ENCODE results near the gene PXT1.
"Not testable (repeated sequence)": the region's sequence is repeated elsewhere in the genome, so short reads cannot be mapped to it uniquely, and the experiment has no call there.

The PXT1 gene

GRCh38 chr6:36368421-36368820, 74.2 kb downstream of the PXT1 start:
- H3K4me3 ChIP-seq (ENCODE audit: low read depth, low read length): no peak overlapping the region
- H3K36me3 ChIP-seq (ENCODE audit: control insufficient read depth, insufficient read depth, low read length): no peaks in the 10 kb centered on the region
- H3K9me3 ChIP-seq (ENCODE audit: control insufficient read depth, insufficient read depth, low read length): no peaks in the 10 kb centered on the region
- no peaks in the 10 kb centered on the region for H3K27me3 ChIP-seq (ENCODE audit: control insufficient read depth, insufficient read depth, low read length)
- no peak overlapping the region for H3K9ac ChIP-seq (ENCODE audit: low read depth, low read length)
- H3K4me1 ChIP-seq (ENCODE audit: control insufficient read depth, insufficient read depth, low read length): no peaks in the 10 kb centered on the region
- H3K27ac ChIP-seq (ENCODE audit: low read depth, low read length): no peak overlapping the region

GRCh38 chr6:36367743-36368142, 74.9 kb downstream of the PXT1 start:
- Histone ChIP-seq H3K9ac (ENCODE audit: low read depth, low read length) (no peak overlapping the region), H3K4me1 (ENCODE audit: control insufficient read depth, insufficient read depth, low read length) (no peaks in the 10 kb centered on the region), H3K27me3 (ENCODE audit: control insufficient read depth, insufficient read depth, low read length) (no peaks in the 10 kb centered on the region), H3K4me3 (ENCODE audit: low read depth, low read length) (no peak overlapping the region), H3K9me3 (ENCODE audit: control insufficient read depth, insufficient read depth, low read length) (no peaks in the 10 kb centered on the region), H3K27ac (ENCODE audit: low read depth, low read length) (no peak overlapping the region), H3K36me3 (ENCODE audit: control insufficient read depth, insufficient read depth, low read length) (no peaks in the 10 kb centered on the region)

- no peak overlapping the region for H3K9ac ChIP-seq (ENCODE audit: low read depth, low read length)
These were observed 77.8 kb downstream of the PXT1 start for GRCh38 chr6:36364669-36365479.

GRCh38 chr6:36364061-36364635, 78.5 kb downstream of the PXT1 start:
- H3K27me3 ChIP-seq (ENCODE audit: control insufficient read depth, insufficient read depth, low read length); H3K36me3 ChIP-seq (ENCODE audit: control insufficient read depth, insufficient read depth, low read length); H3K9ac ChIP-seq (ENCODE audit: low read depth, low read length); H3K4me1 ChIP-seq (ENCODE audit: control insufficient read depth, insufficient read depth, low read length); H3K27ac ChIP-seq (ENCODE audit: low read depth, low read length); H3K4me3 ChIP-seq (ENCODE audit: low read depth, low read length); H3K9me3 ChIP-seq (ENCODE audit: control insufficient read depth, insufficient read depth, low read length): not testable (repeated sequence)

More at GRCh38 chr6:36364669-36365479, 77.8 kb downstream of the PXT1 start:
- Histone ChIP-seq H3K36me3 (ENCODE audit: control insufficient read depth, insufficient read depth, low read length) (no peaks in the 10 kb centered on the region), H3K27ac (ENCODE audit: low read depth, low read length) (peak overlapping the region; percentile 12), H3K9me3 (ENCODE audit: control insufficient read depth, insufficient read depth, low read length) (no peaks in the 10 kb centered on the region), H3K4me3 (ENCODE audit: low read depth, low read length) (no peak overlapping the region), H3K27me3 (ENCODE audit: control insufficient read depth, insufficient read depth, low read length) (no peaks in the 10 kb centered on the region), H3K4me1 (ENCODE audit: control insufficient read depth, insufficient read depth, low read length) (no peaks in the 10 kb centered on the region)

- not testable (repeated sequence) for H3K27me3 ChIP-seq (ENCODE audit: control insufficient read depth, insufficient read depth, low read length); H3K4me3 ChIP-seq (ENCODE audit: low read depth, low read length); H3K27ac ChIP-seq (ENCODE audit: low read depth, low read length); H3K36me3 ChIP-seq (ENCODE audit: control insufficient read depth, insufficient read depth, low read length); H3K4me1 ChIP-seq (ENCODE audit: control insufficient read depth, insufficient read depth, low read length); H3K9ac ChIP-seq (ENCODE audit: low read depth, low read length); H3K9me3 ChIP-seq (ENCODE audit: control insufficient read depth, insufficient read depth, low read length)
These were observed 79.3 kb downstream of the PXT1 start for GRCh38 chr6:36363371-36363752.

- Histone ChIP-seq H3K27ac (ENCODE audit: low read depth, low read length) (no peak overlapping the region), H3K4me1 (ENCODE audit: control insufficient read depth, insufficient read depth, low read length) (no peaks in the 10 kb centered on the region), H3K27me3 (ENCODE audit: control insufficient read depth, insufficient read depth, low read length) (no peaks in the 10 kb centered on the region), H3K4me3 (ENCODE audit: low read depth, low read length) (no peak overlapping the region), H3K36me3 (ENCODE audit: control insufficient read depth, insufficient read depth, low read length) (no peaks in the 10 kb centered on the region), H3K9me3 (ENCODE audit: control insufficient read depth, insufficient read depth, low read length) (no peaks in the 10 kb centered on the region), H3K9ac (ENCODE audit: low read depth, low read length) (no peak overlapping the region)
These were observed 79.9 kb downstream of the PXT1 start for GRCh38 chr6:36362551-36363370.

GRCh38 chr6:36361071-36361470, 81.6 kb downstream of the PXT1 start:
- no peaks in the 10 kb centered on the region for H3K27me3 ChIP-seq (ENCODE audit: control insufficient read depth, insufficient read depth, low read length)
- no peaks in the 10 kb centered on the region for H3K36me3 ChIP-seq (ENCODE audit: control insufficient read depth, insufficient read depth, low read length)
- H3K27ac ChIP-seq (ENCODE audit: low read depth, low read length): no peak overlapping the region
- no peaks in the 10 kb centered on the region for H3K9me3 ChIP-seq (ENCODE audit: control insufficient read depth, insufficient read depth, low read length)
- H3K9ac ChIP-seq (ENCODE audit: low read depth, low read length): no peak overlapping the region
- no peaks in the 10 kb centered on the region for H3K4me1 ChIP-seq (ENCODE audit: control insufficient read depth, insufficient read depth, low read length)
- no peak overlapping the region for H3K4me3 ChIP-seq (ENCODE audit: low read depth, low read length)

- Histone ChIP-seq H3K4me3 (ENCODE audit: low read depth, low read length) (no peak overlapping the region), H3K27ac (ENCODE audit: low read depth, low read length) (no peak overlapping the region), H3K9me3 (ENCODE audit: control insufficient read depth, insufficient read depth, low read length) (no peaks in the 10 kb centered on the region), H3K4me1 (ENCODE audit: control insufficient read depth, insufficient read depth, low read length) (no peaks in the 10 kb centered on the region), H3K9ac (ENCODE audit: low read depth, low read length) (no peak overlapping the region), H3K36me3 (ENCODE audit: control insufficient read depth, insufficient read depth, low read length) (no peaks in the 10 kb centered on the region), H3K27me3 (ENCODE audit: control insufficient read depth, insufficient read depth, low read length) (no peaks in the 10 kb centered on the region)
These were observed 82.2 kb downstream of the PXT1 start for GRCh38 chr6:36360241-36361054.

GRCh38 chr6:36358226-36358915, 84.3 kb downstream of the PXT1 start:
- Histone ChIP-seq H3K9me3 (ENCODE audit: control insufficient read depth, insufficient read depth, low read length) (no peaks in the 10 kb centered on the region), H3K27ac (ENCODE audit: low read depth, low read length) (no peak overlapping the region), H3K4me1 (ENCODE audit: control insufficient read depth, insufficient read depth, low read length) (no peaks in the 10 kb centered on the region), H3K36me3 (ENCODE audit: control insufficient read depth, insufficient read depth, low read length) (no peaks in the 10 kb centered on the region), H3K9ac (ENCODE audit: low read depth, low read length) (no peak overlapping the region), H3K27me3 (ENCODE audit: control insufficient read depth, insufficient read depth, low read length) (no peaks in the 10 kb centered on the region), H3K4me3 (ENCODE audit: low read depth, low read length) (no peak overlapping the region)

GRCh38 chr6:36357872-36358225, 84.8 kb downstream of the PXT1 start:
- Histone ChIP-seq H3K9ac (ENCODE audit: low read depth, low read length) (no peak overlapping the region), H3K4me1 (ENCODE audit: control insufficient read depth, insufficient read depth, low read length) (no peaks in the 10 kb centered on the region), H3K27me3 (ENCODE audit: control insufficient read depth, insufficient read depth, low read length) (no peaks in the 10 kb centered on the region), H3K9me3 (ENCODE audit: control insufficient read depth, insufficient read depth, low read length) (no peaks in the 10 kb centered on the region), H3K4me3 (ENCODE audit: low read depth, low read length) (no peak overlapping the region), H3K36me3 (ENCODE audit: control insufficient read depth, insufficient read depth, low read length) (no peaks in the 10 kb centered on the region), H3K27ac (ENCODE audit: low read depth, low read length) (no peak overlapping the region)
